Neuronal stem cell (in vitro differentiated cells): ENCODE results near the gene GPSM3.

Source experiments
- DNase-seq: peaks from one replicate; pipeline ENCODE4 v3.0.0-alpha.2; 2013; ENCODE audit warnings: low spot score
- H2AFZ ChIP-seq: one replicate; pipeline ENCODE4 v1.6.1; 2013; ENCODE audit warnings: mild to moderate bottlenecking, low read length, inconsistent platforms
- H2AK5ac ChIP-seq: 2 replicates; pipeline ENCODE4 v1.6.1; 2013; ENCODE audit warnings: low read depth, mild to moderate bottlenecking, inconsistent platforms, low read length, moderate library complexity, mixed read lengths
- H2BK120ac ChIP-seq: 2 replicates; pipeline ENCODE4 v1.6.1; 2013; ENCODE audit warnings: low read depth, mild to moderate bottlenecking, inconsistent platforms, low read length, moderate library complexity, mixed read lengths
- H2BK12ac ChIP-seq: one replicate; pipeline ENCODE4 v1.6.1; 2013; ENCODE audit warnings: low read length, inconsistent platforms
- H2BK15ac ChIP-seq: 2 replicates; pipeline ENCODE4 v1.6.1; 2013; ENCODE audit warnings: mild to moderate bottlenecking, low read length, inconsistent platforms, mixed read lengths
- H2BK5ac ChIP-seq: one replicate; pipeline ENCODE4 v1.6.1; 2013; ENCODE audit warnings: inconsistent platforms, mild to moderate bottlenecking, low read length, moderate library complexity
- H3K14ac ChIP-seq: one replicate; pipeline ENCODE4 v1.6.1; 2013; ENCODE audit warnings: low read length, inconsistent platforms
- H3K18ac ChIP-seq: 2 replicates; pipeline ENCODE4 v1.6.1; 2013; ENCODE audit warnings: low read length, inconsistent platforms
- H3K23ac ChIP-seq: 2 replicates; pipeline ENCODE4 v1.6.1; 2013; ENCODE audit warnings: low read depth, mild to moderate bottlenecking, mixed read lengths, low read length, inconsistent platforms; ENCODE audit not compliant: poor library complexity
- H3K27ac ChIP-seq: replicated peaks from 3 replicates; pipeline ENCODE4 v1.5.1; 2013; ENCODE audit warnings: low read length, inconsistent platforms
- H3K27me3 ChIP-seq, 3 experiments: 2 replicates each; pipeline ENCODE4 v1.6.1; 2013; ENCODE audit warnings: low read length in 3 of 3, mild to moderate bottlenecking in 2 of 3, inconsistent platforms in 1 of 3, low read depth in 1 of 3, mixed read lengths in 1 of 3, moderate library complexity in 1 of 3; ENCODE audit not compliant: control insufficient read depth in 3 of 3, insufficient read depth in 3 of 3
- H3K36me3 ChIP-seq, 2 donors: replicated peaks in 1 of 2; 2 replicates each; pipeline ENCODE4 v1.6.1; 2013; ENCODE audit warnings: low read length in 2 of 2; ENCODE audit not compliant: control insufficient read depth in 2 of 2, insufficient read depth in 2 of 2
- H3K4ac ChIP-seq: 2 replicates; pipeline ENCODE4 v1.6.1; 2013; ENCODE audit warnings: inconsistent platforms, mild to moderate bottlenecking, low read length, moderate library complexity
- H3K4me1 ChIP-seq, 2 donors: 1 replicate in 1 of 2; 2 replicates in 1 of 2; pipeline ENCODE4 v1.6.1; 2013; ENCODE audit warnings: low read length in 2 of 2, low read depth in 1 of 2; ENCODE audit not compliant: control insufficient read depth in 2 of 2, insufficient read depth in 1 of 2
- H3K4me2 ChIP-seq: one replicate; pipeline ENCODE4 v1.6.1; 2013; ENCODE audit warnings: mild to moderate bottlenecking, low read length, inconsistent platforms; ENCODE audit not compliant: insufficient read depth, poor library complexity, severe bottlenecking
- H3K4me3 ChIP-seq, 2 donors: 2 replicates each; pipeline ENCODE4 v1.5.1; 2013; ENCODE audit warnings: low read length in 2 of 2, mild to moderate bottlenecking in 2 of 2, inconsistent platforms in 1 of 2, moderate library complexity in 1 of 2
- H3K79me1 ChIP-seq: one replicate; pipeline ENCODE4 v1.6.1; 2013; ENCODE audit warnings: low read depth, mild to moderate bottlenecking, inconsistent platforms, low read length, moderate library complexity
- H3K9ac ChIP-seq: one replicate; pipeline ENCODE4 v1.6.1; 2013; ENCODE audit warnings: mild to moderate bottlenecking, low read depth, low read length, inconsistent platforms; ENCODE audit not compliant: poor library complexity
- H3K9me3 ChIP-seq, 2 donors: replicated peaks in 1 of 2; 2 replicates each; pipeline versions ENCODE3 to v1.6.1; 2013; ENCODE audit warnings: low read length in 2 of 2, mild to moderate bottlenecking in 2 of 2, inconsistent platforms in 1 of 2, low read depth in 1 of 2, mixed read lengths in 1 of 2, moderate library complexity in 1 of 2; ENCODE audit not compliant: control insufficient read depth in 2 of 2, insufficient read depth in 1 of 2
- H4K8ac ChIP-seq: one replicate; pipeline ENCODE4 v1.6.1; 2013; ENCODE audit warnings: low read depth, mild to moderate bottlenecking, inconsistent platforms, low read length, moderate library complexity
- H4K91ac ChIP-seq: one replicate; pipeline ENCODE4 v1.6.1; 2013; ENCODE audit warnings: low read length, low read depth, mild to moderate bottlenecking, inconsistent platforms; ENCODE audit not compliant: poor library complexity
- WGBS, 2 donors: extraction: QIAGEN DNeasy Blood & Tissue Kit; methylation state at CpG; one replicate each; pipeline ENCODE4 v1.1.7; 2013; ENCODE audit warnings: missing lambda C conversion rate in 2 of 2, mixed read lengths in 1 of 2; ENCODE audit not compliant: insufficient read length in 2 of 2, insufficient replicate concordance in 1 of 2; ENCODE audit errors: extremely low coverage in 2 of 2; 5-methylcytosine and 5-hydroxymethylcytosine counted together

Gene GPSM3

DNA sequence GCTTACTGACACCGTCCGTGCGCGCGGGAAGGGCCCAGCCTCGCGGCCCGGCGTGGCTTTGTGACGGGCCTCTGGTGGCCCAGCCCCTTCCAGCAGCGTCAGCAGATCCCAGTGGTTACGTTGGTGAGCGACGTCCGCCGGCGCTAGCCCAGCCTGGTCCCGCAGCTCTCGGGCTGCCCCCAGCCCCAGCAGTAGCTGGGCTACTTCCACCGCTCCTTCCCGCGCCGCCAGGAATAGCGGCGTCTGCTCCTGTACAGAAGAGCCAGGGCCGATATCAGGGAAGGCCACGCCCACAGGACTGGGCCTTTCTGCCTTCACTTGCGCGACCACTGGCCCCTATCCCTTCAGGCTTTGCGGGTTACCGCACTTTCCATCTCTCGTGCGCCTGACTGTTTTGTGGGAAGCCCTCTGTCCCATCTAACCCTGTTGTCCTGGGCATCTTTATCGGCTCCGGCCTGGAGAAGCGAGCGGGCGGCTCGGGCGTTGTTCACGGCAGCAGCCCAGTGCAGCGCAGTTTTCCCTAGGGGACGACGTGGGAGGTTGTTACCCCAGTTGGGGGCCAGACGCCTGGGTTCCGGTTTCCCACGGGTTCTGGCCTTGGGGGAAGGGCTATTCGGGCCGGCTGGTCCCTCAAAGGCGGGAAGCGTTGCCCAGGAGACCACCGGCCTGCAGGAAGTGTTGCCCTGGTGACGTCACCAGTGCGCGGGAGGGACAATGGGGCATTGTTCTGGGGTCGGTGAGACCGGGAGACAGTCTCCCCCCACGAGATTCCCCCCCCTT lies 3.6 kb upstream of the GPSM3 start:
- H3K36me3 ChIP-seq: no peaks in the 10 kb centered on the region
- peak overlapping the region; percentile 100 for H2BK15ac ChIP-seq
- H3K4me3 ChIP-seq: peak overlapping the region; percentile 61 to 92
- H3K79me1 ChIP-seq: no peaks in the 10 kb centered on the region
- H3K9me3 ChIP-seq: no peaks in the 10 kb centered on the region
- H3K4ac ChIP-seq: peak overlapping the region; percentile 100
- H4K91ac ChIP-seq: peak overlapping the region; percentile 99
- H2BK12ac ChIP-seq: peak overlapping the region; percentile 98
- H2AFZ ChIP-seq: peak overlapping the region; percentile 79
- peak; percentile 84 for DNase-seq
- peak overlapping the region; percentile 100 for H2AK5ac ChIP-seq
- peak overlapping the region; percentile 89 for H3K4me2 ChIP-seq
- H3K27me3 ChIP-seq: no peaks in the 10 kb centered on the region
- H3K23ac ChIP-seq: peak overlapping the region; percentile 100
- no peak overlapping the region for H3K14ac ChIP-seq
- H3K18ac ChIP-seq: peak overlapping the region; percentile 100
- H3K9ac ChIP-seq: peak overlapping the region; percentile 100
- H2BK5ac ChIP-seq: peak overlapping the region; percentile 100
- peak overlapping the region; percentile 93 for H2BK120ac ChIP-seq
- peak overlapping the region; percentile 97 for H4K8ac ChIP-seq
- no CpG with 5 or more reads among the region's 58 CpGs for WGBS, 2 donors
- H3K4me1 ChIP-seq: peaks cover 28 to 30% of the 10 kb centered on the region in 2 donors
- peak overlapping the region; percentile 100 for H3K27ac ChIP-seq

DNA sequence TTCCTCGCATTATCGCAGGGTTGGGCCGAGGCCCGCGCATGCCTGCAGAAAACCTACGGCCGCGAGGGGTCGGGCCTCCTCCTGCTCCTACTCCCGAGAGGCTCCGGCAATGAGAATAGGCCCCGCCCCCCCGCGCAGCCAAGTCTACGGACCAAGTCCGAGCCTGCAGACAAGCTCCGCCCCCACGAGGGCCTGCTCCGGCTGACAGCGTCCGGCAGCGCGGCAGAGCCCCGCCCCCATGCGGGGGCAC lies 3.1 kb upstream of the GPSM3 start:
- peak; percentile 100 for DNase-seq
- Histone ChIP-seq H3K4me3 (peak overlapping the region in 1 of 2 donors; percentile 61), H4K8ac (no peak overlapping the region), H3K4me1 (peaks cover 32 to 33% of the 10 kb centered on the region in 2 donors), H2BK15ac (no peak overlapping the region), H3K9ac (no peak overlapping the region), H3K27ac (peak overlapping the region; percentile 100), H2AFZ (no peak overlapping the region), H3K4me2 (no peak overlapping the region), H2BK12ac (no peak overlapping the region), H3K18ac (no peak overlapping the region), H3K27me3 (no peaks in the 10 kb centered on the region), H3K14ac (no peak overlapping the region), H2BK5ac (peak overlapping the region; percentile 100), H3K4ac (no peak overlapping the region), H3K9me3 (no peaks in the 10 kb centered on the region), H2BK120ac (no peak overlapping the region), H2AK5ac (no peak overlapping the region), H3K23ac (peak overlapping the region; percentile 100), H4K91ac (no peak overlapping the region), H3K79me1 (no peaks in the 10 kb centered on the region), H3K36me3 (no peaks in the 10 kb centered on the region)
- no CpG with 5 or more reads among the region's 25 CpGs for WGBS, 2 donors

DNA sequence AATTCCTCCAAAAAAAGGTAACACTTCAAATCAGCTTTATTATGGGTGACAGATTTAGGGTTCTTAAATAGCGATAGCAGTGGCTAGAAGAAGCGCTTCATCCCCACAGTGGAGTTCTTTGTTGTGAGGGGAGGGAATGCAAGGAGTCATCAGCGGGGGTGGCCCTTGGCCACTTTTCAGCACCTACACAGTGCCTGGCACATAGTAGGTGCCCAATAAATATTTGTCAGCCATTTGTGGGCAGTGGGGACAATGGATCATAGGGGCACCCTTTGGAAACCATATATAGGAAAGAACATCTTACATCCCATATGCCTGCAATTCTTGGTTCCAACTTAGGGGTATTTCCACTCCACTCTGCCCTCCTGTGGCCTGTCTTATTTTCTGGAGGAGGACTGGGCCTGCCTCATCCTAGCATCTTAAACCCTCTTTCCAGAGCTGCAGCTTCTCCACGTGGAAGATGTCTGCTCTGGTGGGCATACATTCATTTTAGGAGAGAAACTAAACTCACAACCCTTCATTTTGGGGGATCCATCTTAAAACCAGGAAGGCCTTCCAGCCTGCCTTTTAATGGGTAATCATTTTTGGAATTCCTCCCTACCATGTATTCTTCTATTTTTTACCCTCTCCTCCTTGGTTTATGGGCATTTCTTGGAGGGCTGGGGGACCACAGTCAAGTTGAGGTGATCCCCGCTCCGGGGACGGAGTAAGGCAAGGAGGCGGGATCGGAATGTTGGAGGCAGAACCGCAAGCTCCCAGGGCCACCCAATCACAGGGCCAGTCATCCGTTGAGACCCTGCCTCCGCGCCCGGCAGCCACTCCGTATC lies 2.6 kb upstream of the GPSM3 start:
- Histone ChIP-seq H2BK12ac (no peak overlapping the region), H3K23ac (peak overlapping the region; percentile 100), H3K18ac (peak overlapping the region; percentile 24), H4K91ac (no peak overlapping the region), H3K4ac (no peak overlapping the region), H2BK15ac (no peak overlapping the region), H3K14ac (no peak overlapping the region), H3K27ac (peak overlapping the region; percentile 92), H2BK120ac (no peak overlapping the region), H3K79me1 (no peaks in the 10 kb centered on the region), H3K4me3 (peak overlapping the region; percentile 51 to 64), H3K4me1 (peaks cover 31 to 37% of the 10 kb centered on the region in 2 donors), H2BK5ac (no peak overlapping the region), H3K9ac (no peak overlapping the region), H3K9me3 (no peaks in the 10 kb centered on the region), H3K4me2 (peak overlapping the region; percentile 53), H4K8ac (no peak overlapping the region), H3K27me3 (no peaks in the 10 kb centered on the region), H2AFZ (no peak overlapping the region), H2AK5ac (no peak overlapping the region), H3K36me3 (no peaks in the 10 kb centered on the region)
- DNase-seq: no peak
- WGBS, 2 donors: no CpG with 5 or more reads among the region's 15 CpGs

DNA sequence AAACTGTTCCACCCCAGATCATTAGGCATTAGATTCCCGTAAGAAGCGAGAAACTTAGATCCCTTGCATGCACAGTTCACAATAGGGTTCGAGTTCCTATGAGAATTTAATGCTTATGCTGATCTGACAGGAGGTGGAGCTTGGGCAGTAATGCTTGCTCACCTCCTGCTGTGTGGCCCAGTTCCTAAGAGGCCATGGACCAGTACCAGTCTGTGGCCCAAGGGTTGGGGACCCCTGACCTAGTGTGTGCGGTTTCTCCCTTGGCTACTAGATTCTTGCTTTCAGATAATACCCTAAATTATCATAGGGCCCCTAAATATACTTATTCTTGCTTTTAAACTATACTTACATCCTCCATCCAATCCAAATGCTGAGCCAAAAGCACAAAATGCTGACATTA lies 1.9 kb upstream of the GPSM3 start:
- no peaks in the 10 kb centered on the region for H3K79me1 ChIP-seq
- no peak overlapping the region for H2BK120ac ChIP-seq
- H3K27ac ChIP-seq: no peak overlapping the region
- H3K9me3 ChIP-seq: no peaks in the 10 kb centered on the region
- peak overlapping the region in 1 of 2 donors; percentile 51 for H3K4me3 ChIP-seq
- H4K8ac ChIP-seq: no peak overlapping the region
- H3K4me1 ChIP-seq: peaks cover 31 to 37% of the 10 kb centered on the region in 2 donors
- no peak for DNase-seq
- H3K9ac ChIP-seq: no peak overlapping the region
- H2BK5ac ChIP-seq: no peak overlapping the region
- no CpG with 5 or more reads among the region's 4 CpGs for WGBS, 2 donors
- H2BK12ac ChIP-seq: peak overlapping the region; percentile 2
- H2BK15ac ChIP-seq: no peak overlapping the region
- no peaks in the 10 kb centered on the region for H3K27me3 ChIP-seq
- H3K18ac ChIP-seq: no peak overlapping the region
- no peak overlapping the region for H3K4me2 ChIP-seq
- no peak overlapping the region for H4K91ac ChIP-seq
- H3K4ac ChIP-seq: no peak overlapping the region
- no peak overlapping the region for H3K14ac ChIP-seq
- H2AFZ ChIP-seq: no peak overlapping the region
- H3K36me3 ChIP-seq: no peaks in the 10 kb centered on the region
- H3K23ac ChIP-seq: no peak overlapping the region
- H2AK5ac ChIP-seq: peak overlapping the region; percentile 47
